GM18520 (cell line): ENCODE data around the gene SPNS1.

Experiments used
- ATAC-seq: cut with Tn5 transposase; IDR thresholded peaks from one replicate; pipeline ENCODE4 v1.9.1; 2021; ENCODE audit not compliant: unreplicated experiment

SPNS1 gene

DNA sequence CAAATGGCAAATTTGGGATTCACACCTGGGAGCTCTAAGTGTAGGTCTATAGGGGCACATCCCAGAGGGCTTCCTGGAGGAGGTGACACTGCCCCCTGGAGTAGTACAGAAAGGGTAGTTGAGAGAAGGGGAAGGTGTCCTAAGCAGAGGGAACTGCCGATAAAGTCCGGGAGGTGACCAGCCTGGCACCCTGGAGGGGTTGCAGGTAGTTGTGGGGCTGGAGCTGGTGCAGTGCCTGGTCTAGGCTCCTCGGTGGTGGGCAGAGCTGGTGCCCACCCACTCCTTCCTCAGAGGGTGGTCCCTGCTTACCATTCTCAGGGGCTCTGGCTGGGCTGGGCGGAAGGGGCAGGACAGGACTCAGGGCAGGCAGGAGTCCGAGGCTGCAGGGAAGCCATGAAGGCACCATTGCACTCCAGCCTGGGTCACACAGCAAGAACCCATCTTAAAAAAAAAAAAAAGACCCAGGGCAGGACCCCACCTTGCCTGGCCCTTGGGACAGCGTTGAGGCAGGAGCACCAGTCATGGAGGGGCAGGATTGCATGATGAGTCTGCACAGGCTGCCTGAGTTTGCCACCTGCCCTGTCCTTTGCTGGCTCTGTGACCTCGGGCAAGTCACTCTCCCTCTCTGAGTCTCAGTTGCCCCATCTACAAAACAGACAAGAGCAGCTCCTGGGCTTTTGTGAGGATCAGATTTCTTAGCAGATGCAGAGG lies 54.0 kb downstream of the SPNS1 start:
- no peak for ATAC-seq

DNA sequence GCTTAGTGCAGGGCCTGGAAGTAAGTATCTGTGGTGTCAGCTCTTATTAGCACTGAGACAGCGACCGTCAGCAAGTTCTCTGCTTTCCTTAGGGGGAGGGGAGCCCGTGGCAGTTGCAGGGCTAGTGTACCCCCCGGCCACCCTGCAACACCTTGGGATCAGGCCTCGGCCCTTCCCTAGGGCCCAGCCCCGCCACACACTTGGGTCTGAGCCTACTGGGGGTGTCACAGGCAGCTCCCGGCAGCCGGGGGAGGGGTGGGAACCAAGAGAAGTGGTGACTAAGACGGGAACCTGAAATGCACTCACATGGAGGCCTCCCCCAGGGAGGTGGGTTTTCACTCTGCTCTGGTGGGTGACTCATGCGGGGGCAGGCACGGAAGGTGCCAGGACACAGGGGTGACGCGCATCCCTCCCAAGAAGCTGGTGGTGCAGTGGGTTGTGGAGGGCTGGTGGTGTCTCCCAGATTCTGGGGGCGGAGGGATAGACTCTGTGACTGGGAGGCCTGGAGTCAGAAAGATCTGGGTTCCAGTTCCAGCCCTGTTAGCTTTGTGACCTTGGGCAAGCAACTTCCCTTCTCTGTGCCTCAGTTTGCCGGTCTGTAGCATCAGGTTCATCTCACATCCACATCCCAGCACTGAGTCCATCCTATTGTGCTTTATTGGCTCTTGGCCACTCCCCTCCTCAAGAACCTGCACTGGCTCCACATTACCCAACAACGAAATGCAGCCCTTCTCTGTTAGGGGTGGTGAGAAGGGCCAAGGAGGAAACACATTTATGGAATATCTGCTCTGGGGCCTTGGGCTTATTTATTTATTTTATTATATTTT lies 54.8 kb downstream of the SPNS1 start:
- ATAC-seq = no peak

DNA sequence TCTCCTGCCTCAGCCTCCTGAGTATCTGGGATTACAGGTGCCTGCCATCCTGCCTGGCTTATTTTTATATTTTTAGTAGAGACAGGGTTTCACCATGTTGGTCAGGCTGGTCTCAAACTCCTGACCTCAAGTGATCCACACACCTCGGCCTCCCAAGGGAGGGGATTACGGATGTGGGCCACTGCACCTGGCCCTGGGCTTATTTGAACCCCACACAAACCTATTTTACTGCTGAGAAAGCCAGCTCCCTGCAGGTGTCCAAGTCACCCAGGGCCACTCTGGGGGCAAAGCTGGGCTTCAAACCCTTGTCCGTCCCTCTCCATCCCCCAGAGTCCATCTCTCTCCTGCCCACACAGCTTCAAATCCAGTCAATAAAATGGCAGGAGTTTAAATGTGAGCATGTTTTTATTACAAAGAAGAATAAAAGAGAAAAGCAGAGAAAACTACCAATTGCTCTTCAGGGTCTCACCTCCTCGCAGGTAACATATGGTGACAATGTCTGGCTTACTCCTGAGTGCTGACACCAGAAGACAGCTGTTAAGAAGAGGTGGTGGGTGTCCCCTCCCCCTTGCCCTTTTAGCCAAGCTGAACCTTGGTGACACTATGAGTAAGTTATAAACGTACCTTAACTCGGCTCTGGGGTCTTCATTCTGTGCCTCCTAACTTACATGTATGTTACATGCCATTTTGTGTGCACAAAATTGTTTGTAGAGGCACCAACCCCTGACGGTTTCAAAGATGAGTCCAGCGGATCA lies 55.7 kb downstream of the SPNS1 start:
- no peak for ATAC-seq
